Cardiac muscle cell (in vitro differentiated cells and primary cell): ENCODE measurements around the gene ZNF831. TPM values are rescaled to one million over a fixed set of nuclear protein-coding genes. Genes with fewer than 3 reads are reported as not detected.

Experiments used
- DNase-seq, 2 donors: peaks; one replicate each; pipeline versions ENCODE4 v3.0.0 to v3.0.0-alpha.2; 2010 to 2017; ENCODE audit warnings: low read depth in 1 of 2, low spot score in 1 of 2
- H3K27ac ChIP-seq: fragments of 200-600 bp; sonication (generic); 2 replicates; pipeline ENCODE4 v1.5.1; 2016
- H3K27me3 ChIP-seq: fragments of 200-600 bp; sonication (generic); 2 replicates; pipeline ENCODE4 v1.6.0; 2016; ENCODE audit warnings: control low read depth
- H3K36me3 ChIP-seq: fragments of 200-600 bp; sonication (generic); 2 replicates; pipeline ENCODE4 v1.5.1; 2016; ENCODE audit warnings: control low read depth
- H3K4me1 ChIP-seq: fragments of 200-600 bp; sonication (generic); 2 replicates; pipeline ENCODE4 v1.8.1; 2017; ENCODE audit warnings: low read depth, mild to moderate bottlenecking, mixed run types
- H3K4me3 ChIP-seq: fragments of 200-600 bp; sonication (generic); 2 replicates; pipeline ENCODE4 v1.5.1; 2016; ENCODE audit warnings: mild to moderate bottlenecking
- H3K9me3 ChIP-seq: fragments of 200-600 bp; sonication (generic); 2 replicates; pipeline ENCODE4 v1.5.1; 2017; ENCODE audit warnings: low read depth, mild to moderate bottlenecking, control low read depth
- CTCF ChIP-seq: IDR thresholded peaks from 2 replicates; pipeline ENCODE4 v1.5.1; 2012; ENCODE audit warnings: low read depth, mild to moderate bottlenecking, low read length
- polyA plus RNA-seq: library from polyadenylated mRNA; unstranded; fragments of >200 nt; fragmentation: Nextera tagmentation; extraction: Ambion mirVana; gene quantifications from 2 replicates; pipeline ENCODE4 v1.2.1, GENCODE V29; 2016
- total RNA-seq: library from RNA; depleted of rRNA; stranded (reverse); fragments of >200 nt; gene quantifications from 2 replicates; pipeline ENCODE4 v1.2.3, GENCODE V29; 2016

Gene ZNF831
- total and polyA plus RNA-seq, 2 experiments from 2014 or later: not detected

- no peak for DNase-seq
- Histone ChIP-seq H3K36me3 (no peaks in the 10 kb centered on the region), H3K9me3 (no peaks in the 10 kb centered on the region), H3K27ac (no peak overlapping the region), H3K27me3 (no peaks in the 10 kb centered on the region), H3K4me1 (no peaks in the 10 kb centered on the region), H3K4me3 (no peak overlapping the region)
- TF ChIP-seq CTCF: no peak
Observed at GRCh38 chr20:59125332-59125731, 38.3 kb upstream of the ZNF831 start.

DNA sequence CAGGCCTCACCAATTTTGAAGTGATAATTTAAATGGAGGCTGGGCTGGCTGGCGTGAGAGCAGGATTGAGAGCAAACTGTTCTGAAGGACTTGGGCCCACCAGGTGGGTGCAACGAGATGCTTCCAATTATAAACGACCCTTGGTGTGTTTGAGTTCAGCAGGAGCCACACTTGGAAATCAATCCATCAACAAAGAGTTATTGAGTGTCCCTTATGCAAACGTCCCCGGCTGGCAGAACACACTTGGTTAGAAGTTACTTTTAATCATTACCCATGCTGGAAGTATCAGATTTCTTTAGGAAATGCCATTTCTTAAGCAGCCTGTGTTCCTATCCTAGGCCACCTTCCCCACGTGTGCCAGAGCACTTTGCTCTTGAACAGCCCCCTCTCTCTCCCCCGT lies 37.8 kb upstream of the ZNF831 start:
- H3K4me1 ChIP-seq: no peaks in the 10 kb centered on the region
- no peak for TF ChIP-seq CTCF
- H3K36me3 ChIP-seq: no peaks in the 10 kb centered on the region
- no peak for DNase-seq
- no peaks in the 10 kb centered on the region for H3K27me3 ChIP-seq
- no peak overlapping the region for H3K27ac ChIP-seq
- H3K9me3 ChIP-seq: no peaks in the 10 kb centered on the region
- H3K4me3 ChIP-seq: no peak overlapping the region

DNA sequence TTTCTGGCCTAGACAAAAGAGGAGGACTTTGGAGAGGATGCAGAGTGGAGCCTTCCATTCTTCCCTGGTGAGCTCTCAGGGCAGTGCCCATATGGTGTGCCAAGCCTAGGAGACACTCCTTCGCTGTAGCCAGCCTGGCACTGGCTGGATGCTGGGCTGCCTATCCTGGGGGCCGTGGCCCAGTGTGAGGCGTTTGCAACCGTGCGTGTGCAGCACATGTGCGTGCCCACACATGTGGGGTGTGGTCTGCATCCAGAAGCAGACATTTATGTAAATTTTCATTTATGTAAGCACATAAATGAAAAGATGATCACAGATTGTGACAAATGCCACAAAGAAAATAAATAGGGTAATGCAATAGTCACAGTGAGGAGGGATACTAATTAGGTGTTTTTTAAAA lies 35.8 kb upstream of the ZNF831 start:
- H3K9me3 ChIP-seq: no peaks in the 10 kb centered on the region
- no peak overlapping the region for H3K27ac ChIP-seq
- TF ChIP-seq CTCF: no peak
- no peak for DNase-seq
- no peaks in the 10 kb centered on the region for H3K36me3 ChIP-seq
- no peaks in the 10 kb centered on the region for H3K27me3 ChIP-seq
- H3K4me3 ChIP-seq: no peak overlapping the region
- H3K4me1 ChIP-seq: no peaks in the 10 kb centered on the region

DNA sequence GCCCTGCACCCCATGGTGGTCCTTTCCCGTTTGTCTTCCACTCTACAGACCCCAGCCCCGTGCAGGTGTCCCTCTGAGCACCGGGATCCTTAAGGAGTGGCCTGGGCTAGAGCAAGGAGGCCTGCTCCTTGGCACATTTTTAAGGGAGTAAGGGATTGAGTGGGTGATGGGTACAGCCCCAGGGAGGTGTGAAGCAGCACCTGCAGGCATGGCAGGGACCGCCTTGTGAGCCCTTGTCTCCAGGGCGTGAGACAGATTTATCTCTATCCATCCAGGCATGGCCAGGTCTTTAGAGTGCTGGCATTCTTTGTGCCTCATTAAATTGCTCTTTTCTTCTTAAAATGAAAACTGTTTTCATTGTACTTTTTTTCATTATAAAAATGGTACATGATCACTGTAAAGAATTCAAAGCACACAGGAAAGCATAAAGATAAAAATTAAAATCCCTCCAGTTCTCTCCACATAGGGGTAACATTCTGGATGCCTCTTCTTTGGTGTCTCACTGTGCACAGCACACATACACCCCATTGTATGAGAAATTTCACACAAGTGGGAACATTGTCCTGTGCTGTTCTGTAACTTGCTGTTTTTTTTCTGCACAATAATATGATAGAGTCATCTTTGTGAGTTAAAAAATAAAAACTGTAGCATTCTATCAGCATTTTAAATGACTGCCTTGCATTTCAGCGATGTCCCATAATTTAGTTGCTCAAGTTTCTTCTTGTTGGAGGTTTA lies 31.9 kb upstream of the ZNF831 start:
- Histone ChIP-seq H3K4me3 (no peak overlapping the region), H3K27ac (no peak overlapping the region), H3K9me3 (no peaks in the 10 kb centered on the region), H3K4me1 (no peaks in the 10 kb centered on the region), H3K27me3 (no peaks in the 10 kb centered on the region), H3K36me3 (no peaks in the 10 kb centered on the region)
- no peak for TF ChIP-seq CTCF
- no peak for DNase-seq

- Histone ChIP-seq H3K36me3 (no peaks in the 10 kb centered on the region), H3K4me3 (no peak overlapping the region), H3K9me3 (no peaks in the 10 kb centered on the region), H3K27me3 (no peaks in the 10 kb centered on the region), H3K4me1 (no peaks in the 10 kb centered on the region), H3K27ac (no peak overlapping the region)
- no peak for TF ChIP-seq CTCF
- DNase-seq: no peak
Observed at GRCh38 chr20:59134182-59134581, 29.4 kb upstream of the ZNF831 start.
